Mesodermal cell (in vitro differentiated cells): ENCODE data around the gene GPRIN1.
A peak's percentile ranks its signal among the peaks of the same experiment; 100 is the strongest.

ENCODE experiments used
- H3K27ac ChIP-seq: 2 replicates; pipeline ENCODE4 v1.7.0; 2013; ENCODE audit warnings: mild to moderate bottlenecking, low read depth, low read length, moderate library complexity; ENCODE audit not compliant: severe bottlenecking
- H3K36me3 ChIP-seq: 2 replicates; pipeline ENCODE4 v1.7.1; 2013; ENCODE audit warnings: mild to moderate bottlenecking, low read length, moderate library complexity; ENCODE audit not compliant: control insufficient read depth, insufficient read depth
- H3K4me1 ChIP-seq: one replicate; pipeline ENCODE4 v1.7.1; 2013; ENCODE audit warnings: mild to moderate bottlenecking, low read length; ENCODE audit not compliant: insufficient read depth, control insufficient read depth, poor library complexity, severe bottlenecking
- H3K4me3 ChIP-seq: 2 replicates; pipeline ENCODE4 v1.7.0; 2013; ENCODE audit warnings: low read length, control low read depth, mild to moderate bottlenecking; ENCODE audit not compliant: insufficient read depth, poor library complexity, severe bottlenecking; ENCODE audit errors: extremely low read depth
- H3K9me3 ChIP-seq: 2 replicates; pipeline ENCODE4 v1.7.1; 2013; ENCODE audit warnings: mild to moderate bottlenecking, low read length, moderate library complexity; ENCODE audit not compliant: control insufficient read depth
- WGBS, 2 experiments: methylation state at CpG; one replicate each; pipeline ENCODE4 v1.1.5; 2013; ENCODE audit warnings: missing lambda C conversion rate in 2 of 2; ENCODE audit not compliant: insufficient coverage in 2 of 2; 5-methylcytosine and 5-hydroxymethylcytosine counted together

GPRIN1 gene

DNA sequence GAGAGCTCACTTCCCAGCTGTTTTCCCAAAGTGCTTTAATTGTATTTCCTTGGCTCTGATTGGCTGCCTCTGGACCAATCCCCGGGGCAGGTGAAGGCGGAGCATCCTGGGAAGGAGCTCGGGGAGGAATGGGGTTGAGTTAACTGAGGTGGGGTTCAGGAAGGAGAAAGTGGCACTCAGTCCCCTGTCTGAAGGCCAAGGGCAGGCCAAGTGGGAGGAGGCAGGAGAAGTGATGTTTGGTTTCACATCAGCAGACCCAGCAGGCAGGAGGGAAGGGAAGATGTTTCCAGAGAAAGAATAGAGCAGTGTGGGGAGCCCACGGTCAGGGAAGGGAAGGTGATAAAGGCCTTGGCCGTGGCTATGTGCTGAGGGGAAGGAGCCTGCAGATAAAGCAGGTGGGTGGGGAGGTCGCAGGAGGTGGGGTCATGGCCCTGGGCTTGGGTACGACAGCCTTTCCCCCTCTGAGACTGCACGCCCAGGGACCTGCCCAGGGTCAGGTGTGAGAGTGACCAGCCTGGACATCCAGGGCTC lies 40.5 kb upstream of the GPRIN1 start:
- 73 to 74% methylated on average over 7 to 8 of the region's 8 CpGs for WGBS, 2 experiments
- Histone ChIP-seq H3K9me3 (no peaks in the 10 kb centered on the region), H3K4me1 (peaks cover 9% of the 10 kb centered on the region), H3K27ac (no peak overlapping the region), H3K4me3 (no peak overlapping the region), H3K36me3 (peaks cover 13% of the 10 kb centered on the region)

DNA sequence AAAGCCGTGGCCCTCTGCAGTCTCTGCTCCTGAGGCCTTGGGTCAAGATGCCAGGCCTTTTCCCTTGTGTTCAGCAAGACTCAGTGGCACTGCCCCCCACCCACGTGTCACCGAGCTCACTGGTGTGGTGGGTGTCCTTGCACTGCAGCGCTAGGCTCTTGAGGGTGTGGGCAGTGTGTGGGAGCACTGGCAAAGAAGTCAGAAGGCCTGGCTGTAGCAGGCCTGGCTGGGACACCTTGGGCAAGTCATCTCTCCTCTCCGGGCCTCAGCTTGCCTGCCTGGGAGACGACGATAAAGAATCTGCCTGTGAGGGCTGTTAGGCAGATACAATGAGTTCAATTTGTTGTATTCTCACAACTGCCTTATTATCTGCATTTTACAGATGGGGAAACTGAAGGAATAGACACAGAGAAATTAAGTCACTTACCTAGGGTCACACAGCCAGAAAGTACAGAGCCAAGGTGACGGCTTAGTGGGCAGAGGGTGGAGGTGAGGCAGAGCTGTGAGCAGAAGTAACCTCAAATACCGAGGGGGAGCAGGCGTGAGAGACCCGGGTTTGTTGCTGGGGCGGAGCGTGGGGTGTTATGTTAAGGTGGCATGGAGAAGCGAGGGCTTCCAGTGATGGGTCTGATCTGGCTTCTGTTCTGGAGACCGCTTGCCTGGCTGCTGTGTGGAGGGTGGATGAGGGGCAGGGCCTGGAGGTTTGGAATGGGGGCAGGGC lies 38.7 kb upstream of the GPRIN1 start:
- Histone ChIP-seq H3K9me3 (no peaks in the 10 kb centered on the region), H3K36me3 (peaks cover 13% of the 10 kb centered on the region), H3K4me3 (peak overlapping the region; percentile 69), H3K27ac (no peak overlapping the region), H3K4me1 (peaks cover 9% of the 10 kb centered on the region)
- 85 to 92% methylated on average over 11 to 12 of the region's 15 CpGs for WGBS, 2 experiments

DNA sequence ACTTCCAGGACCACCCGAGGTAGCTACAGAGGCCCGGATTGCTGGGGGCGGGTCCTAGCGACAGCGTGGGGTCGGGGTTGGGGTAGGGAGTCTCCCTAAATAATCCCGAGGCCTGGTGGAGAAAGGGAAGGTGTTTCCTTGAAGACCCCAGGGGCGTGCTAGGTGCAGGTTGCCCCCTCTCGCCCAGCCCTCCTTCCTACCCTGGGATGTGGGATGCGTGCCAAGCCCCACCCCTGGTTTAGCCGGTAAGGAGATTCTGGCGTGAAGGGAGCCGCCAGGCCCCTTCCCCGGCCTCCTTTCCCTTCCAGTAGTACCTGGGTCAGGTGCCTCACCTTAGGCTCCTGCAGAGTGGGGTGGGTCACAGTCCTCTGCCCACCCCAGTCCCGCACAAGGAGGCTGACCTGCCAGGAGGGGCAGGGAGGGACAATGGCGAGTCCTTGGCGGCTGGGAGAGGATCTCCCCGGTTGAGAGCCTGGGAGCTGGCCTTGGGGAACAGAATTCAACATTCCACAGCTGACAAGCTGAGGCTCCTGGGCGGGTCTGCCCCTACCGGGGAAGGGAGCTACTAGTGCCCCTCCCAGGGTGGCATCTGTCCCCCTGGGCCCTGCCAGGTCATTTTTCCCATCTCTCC lies 38.0 kb upstream of the GPRIN1 start:
- Histone ChIP-seq H3K36me3 (peaks cover 11% of the 10 kb centered on the region), H3K27ac (no peak overlapping the region), H3K4me1 (peaks cover 9% of the 10 kb centered on the region), H3K4me3 (peak overlapping the region; percentile 69), H3K9me3 (no peaks in the 10 kb centered on the region)
- WGBS, 2 experiments = 28 to 40% methylated on average over 7 to 11 of the region's 20 CpGs

DNA sequence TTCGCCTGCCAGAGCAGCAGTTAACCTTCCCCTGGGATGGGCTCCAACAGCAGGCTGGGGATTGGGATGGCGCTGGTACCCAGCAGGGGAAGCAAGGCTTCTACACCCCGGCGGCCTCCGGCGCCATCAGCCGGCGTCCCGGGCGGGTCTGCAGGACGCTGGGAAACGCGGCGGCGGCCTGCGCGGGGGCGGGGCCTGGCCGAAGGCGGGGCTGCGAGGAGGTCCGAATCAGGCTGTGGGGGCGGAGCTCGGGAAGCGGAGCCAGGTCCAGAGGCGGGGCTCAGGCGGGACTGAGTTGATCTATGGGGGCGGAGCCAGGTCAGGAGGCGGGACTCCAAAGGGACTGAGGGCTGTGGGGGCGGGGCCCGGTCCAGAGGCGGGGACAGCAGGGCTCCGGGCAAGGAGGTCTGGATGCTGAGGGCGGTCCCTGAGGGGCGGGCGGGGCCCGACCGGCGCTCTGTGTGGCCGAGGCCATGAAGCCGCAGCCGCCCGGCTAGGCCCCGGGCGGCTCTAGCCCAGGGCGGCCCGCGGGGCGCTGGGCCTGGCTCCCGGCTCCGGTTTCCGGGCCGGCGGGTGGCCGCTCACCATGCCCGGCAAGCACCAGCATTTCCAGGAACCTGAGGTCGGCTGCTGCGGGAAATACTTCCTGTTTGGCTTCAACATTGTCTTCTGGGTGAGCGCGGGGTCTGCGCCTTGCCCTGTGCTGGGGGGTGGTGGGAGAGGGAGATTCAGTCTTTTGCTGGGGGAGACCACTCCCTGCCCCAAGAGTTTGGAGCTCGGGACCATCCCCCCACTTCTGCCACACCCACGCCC lies 37.3 kb upstream of the GPRIN1 start, which contains the start of gene TSPAN17:
Gene TSPAN17, plus strand, starts transcription at position 455 of the 813 bp plus-strand sequence. Its CDS starts 132 bp downstream, at position 587.
- Histone ChIP-seq H3K36me3 (peaks cover 5% of the 10 kb centered on the region), H3K27ac (peak within 1 kb of the TSS; percentile 43), H3K4me3 (peak within 1 kb of the TSS; percentile 69), H3K4me1 (peaks cover 9% of the 10 kb centered on the region), H3K9me3 (no peaks in the 10 kb centered on the region)
- 1% methylated on average over 40 to 47 of the region's 63 CpGs for WGBS, 2 experiments

DNA sequence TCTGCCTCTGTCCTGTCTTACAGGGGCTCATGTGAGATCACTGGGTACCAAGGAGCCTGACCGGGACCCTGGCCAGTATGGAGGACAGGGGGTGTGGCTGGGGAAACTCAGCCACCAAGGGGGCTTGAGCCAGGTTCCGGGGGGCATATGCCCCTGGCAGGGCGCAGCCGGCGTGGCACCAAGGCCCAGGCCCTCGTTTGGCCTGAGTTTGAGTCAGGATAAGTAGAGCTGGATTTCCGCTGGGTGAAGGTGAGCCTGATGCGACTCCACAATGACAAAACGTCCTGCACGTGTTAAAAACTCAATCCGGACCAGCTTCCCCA lies 36.7 kb upstream of the GPRIN1 start:
- Histone ChIP-seq H3K9me3 (no peaks in the 10 kb centered on the region), H3K27ac (peak overlapping the region; percentile 37), H3K4me1 (peaks cover 9% of the 10 kb centered on the region), H3K4me3 (no peak overlapping the region), H3K36me3 (no peaks in the 10 kb centered on the region)
- WGBS, 2 experiments = 63 to 64% methylated on average over 11 of the region's 11 CpGs

DNA sequence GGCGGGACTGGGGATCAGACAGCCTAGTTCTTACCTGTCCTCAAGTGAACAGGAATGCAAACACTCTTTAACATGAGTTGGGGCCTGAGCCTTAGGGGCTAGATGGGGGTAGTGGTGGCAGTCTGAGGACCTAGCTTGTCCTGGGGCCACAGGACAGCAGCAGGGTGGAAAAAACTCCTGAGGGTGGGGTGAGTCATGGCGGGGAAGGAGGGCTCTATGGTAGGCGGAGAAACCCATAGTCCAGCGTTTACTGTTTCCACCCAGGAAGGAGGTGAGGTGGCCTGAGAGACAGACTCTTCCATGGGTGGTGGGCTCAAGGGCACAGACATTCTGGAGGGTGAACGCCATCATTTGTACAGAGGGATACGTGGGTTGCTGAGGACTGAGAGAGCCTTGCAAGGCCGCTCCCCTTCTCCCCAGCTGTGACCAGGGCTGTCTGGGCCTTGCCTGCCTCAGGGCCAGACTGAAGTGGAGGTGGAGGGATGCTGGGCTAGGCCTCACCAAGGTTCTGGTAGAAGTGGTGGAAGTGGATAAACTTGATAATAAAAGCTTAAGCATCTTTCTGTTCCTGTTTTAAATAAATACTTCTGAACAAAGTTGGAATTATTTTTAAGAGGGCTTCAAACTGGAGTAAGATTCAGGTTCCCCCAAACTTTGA lies 36.2 kb upstream of the GPRIN1 start:
- no peaks in the 10 kb centered on the region for H3K36me3 ChIP-seq
- H3K4me1 ChIP-seq = peaks cover 9% of the 10 kb centered on the region
- no peak overlapping the region for H3K4me3 ChIP-seq
- no peak overlapping the region for H3K27ac ChIP-seq
- H3K9me3 ChIP-seq = no peaks in the 10 kb centered on the region
- WGBS, 2 experiments = 92 to 93% methylated on average over 3 to 6 of the region's 7 CpGs

DNA sequence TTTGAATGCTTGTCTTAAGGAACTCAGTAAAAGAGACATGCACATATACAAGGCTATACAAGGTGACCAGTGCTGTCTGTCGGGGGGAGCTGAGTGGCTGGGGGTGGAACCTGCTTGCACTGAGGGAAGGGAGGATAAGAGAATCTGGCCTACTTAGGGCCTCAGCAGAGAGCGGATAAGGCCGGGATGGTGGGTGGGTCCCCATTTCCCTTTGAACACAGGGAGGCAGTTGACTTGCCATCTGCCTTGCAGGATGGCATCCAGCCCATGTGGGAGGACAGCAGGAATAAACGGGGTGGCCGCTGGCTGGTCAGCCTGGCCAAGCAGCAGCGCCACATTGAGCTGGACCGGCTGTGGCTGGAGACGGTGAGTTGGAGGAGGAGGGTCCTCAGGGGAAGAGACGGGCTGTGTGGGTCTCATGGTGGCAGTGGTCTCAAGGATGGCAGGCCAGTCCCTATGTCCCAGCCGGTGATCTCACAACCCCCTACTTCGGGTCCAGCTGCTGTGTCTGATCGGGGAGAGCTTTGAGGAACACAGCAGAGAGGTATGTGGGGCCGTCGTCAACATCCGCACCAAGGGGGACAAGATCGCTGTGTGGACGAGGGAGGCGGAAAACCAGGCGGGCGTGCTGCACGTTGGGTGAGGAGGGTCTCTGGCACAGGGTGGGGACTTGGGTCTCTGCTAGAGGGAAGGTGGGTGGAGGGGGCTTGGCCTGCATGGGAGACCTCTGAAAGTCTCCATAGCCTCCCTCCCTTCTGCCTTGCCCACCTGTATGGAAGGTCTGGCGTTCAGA lies 35.1 kb upstream of the GPRIN1 start:
- H3K4me3 ChIP-seq = no peak overlapping the region
- WGBS, 2 experiments = 93 to 95% methylated on average over 14 to 22 of the region's 22 CpGs

DNA sequence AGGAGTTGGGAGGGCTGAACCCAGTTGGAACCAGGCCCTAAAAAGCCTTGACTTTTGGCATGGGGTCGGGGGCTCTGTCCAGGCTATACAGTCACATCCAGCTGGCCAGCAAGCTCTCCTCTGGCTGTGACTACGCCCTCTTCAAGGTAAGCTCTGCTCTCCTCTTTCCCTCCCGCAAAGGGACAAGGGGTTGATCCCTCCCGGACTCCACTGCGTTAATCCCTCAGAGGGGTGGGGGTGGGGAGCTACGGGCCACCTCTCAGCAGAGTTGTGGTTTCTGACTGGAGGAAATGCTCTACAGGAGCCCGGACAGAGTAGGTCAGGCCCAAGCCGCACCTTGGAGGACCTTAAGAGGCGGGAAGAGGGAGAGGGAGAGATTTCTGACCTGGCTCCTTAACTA lies 34.3 kb upstream of the GPRIN1 start:
- peaks cover 9% of the 10 kb centered on the region for H3K4me1 ChIP-seq
- WGBS, 2 experiments = 68 to 84% methylated on average over 5 to 7 of the region's 9 CpGs
- no peaks in the 10 kb centered on the region for H3K36me3 ChIP-seq
- no peak overlapping the region for H3K27ac ChIP-seq
- H3K4me3 ChIP-seq = no peak overlapping the region
- H3K9me3 ChIP-seq = no peaks in the 10 kb centered on the region

More for the DNA sequence above, 35.1 kb upstream of the GPRIN1 start:
- H3K4me1 ChIP-seq = peaks cover 9% of the 10 kb centered on the region
- no peak overlapping the region for H3K27ac ChIP-seq
- H3K36me3 ChIP-seq = no peaks in the 10 kb centered on the region
- H3K9me3 ChIP-seq = no peaks in the 10 kb centered on the region

DNA sequence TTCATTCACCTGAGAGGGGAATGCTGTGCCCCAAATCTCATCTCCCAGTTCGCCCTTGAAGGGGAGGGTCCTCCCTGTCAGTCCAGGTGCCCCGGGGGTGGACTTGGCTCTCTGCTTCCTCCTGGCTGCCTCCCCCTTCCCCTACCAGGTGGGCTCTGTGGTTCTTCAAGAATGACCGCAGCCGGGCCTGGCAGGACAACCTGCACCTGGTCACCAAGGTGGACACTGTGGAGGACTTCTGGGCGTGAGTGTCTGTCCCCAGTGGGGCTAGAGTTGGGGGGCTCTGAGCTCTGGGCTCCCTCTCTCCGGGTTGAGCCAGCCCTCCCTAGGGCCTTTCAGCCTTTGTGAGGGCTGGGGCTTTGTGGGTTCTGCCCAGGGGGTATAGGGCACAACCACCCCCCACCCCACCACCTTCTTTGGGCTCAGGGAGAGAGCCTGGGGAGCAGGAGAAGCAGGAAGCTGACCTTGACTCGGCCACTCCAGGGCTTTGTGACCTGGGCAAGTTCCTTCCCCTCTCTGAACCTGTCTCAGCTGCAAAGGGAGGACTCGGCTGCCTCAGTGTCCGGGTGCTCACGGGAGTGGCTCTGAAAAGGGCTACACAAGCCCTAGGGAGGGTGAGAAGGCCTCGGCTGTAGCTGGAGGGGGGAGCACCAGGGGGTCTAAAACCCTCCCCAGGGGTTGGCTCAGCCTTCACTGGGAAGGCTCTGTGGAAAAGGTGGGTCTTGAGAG lies 33.7 kb upstream of the GPRIN1 start:
- H3K27ac ChIP-seq = no peak overlapping the region
- peaks cover 7% of the 10 kb centered on the region for H3K4me1 ChIP-seq
- no peak overlapping the region for H3K4me3 ChIP-seq
- 84 to 91% methylated on average over 5 to 6 of the region's 11 CpGs for WGBS, 2 experiments
- no peaks in the 10 kb centered on the region for H3K36me3 ChIP-seq
- no peaks in the 10 kb centered on the region for H3K9me3 ChIP-seq
